ENCODE measurements around the gene NT5C3A. TPM values are rescaled to one million over a fixed set of nuclear protein-coding genes. Genes with fewer than 3 reads are reported as not detected.

The NT5C3A gene
- total and polyA plus RNA-seq, 2 experiments from 2014 or later, result 22.5 to 40.4 TPM

- peaks cover 100% of the 10 kb centered on the region for H3K79me2 ChIP-seq (ENCODE audit: insufficient read depth)
- H3K9me3 ChIP-seq (ENCODE audit: low read depth), result no peaks in the 10 kb centered on the region
- no peak overlapping the region for H3K27ac ChIP-seq
- no peaks in the 10 kb centered on the region for H3F3A ChIP-seq (ENCODE audit: insufficient read depth)
- H2AFZ ChIP-seq, result no peak overlapping the region
- H3K36me3 ChIP-seq (ENCODE audit: low read depth), result no peaks in the 10 kb centered on the region
- DNase-seq, result no peak
- H3K9me2 ChIP-seq (ENCODE audit: insufficient read depth), result no peaks in the 10 kb centered on the region
- no peak overlapping the region for H3K4me3 ChIP-seq
- H3K9ac ChIP-seq, result no peak overlapping the region
- H3K27me3 ChIP-seq (replicated peaks; ENCODE audit: insufficient read depth), result no peaks in the 10 kb centered on the region
- 43 to 47% methylated on average over 1 of the region's 1 CpG for WGBS, 2 experiments (ENCODE audit: low coverage in 1 of 2, low lambda C conversion rate in 2 of 2, missing lambda C conversion rate in 2 of 2)
- H4K20me1 ChIP-seq (ENCODE audit: insufficient read depth), result 0 out of 2 replicates have a peak, but pooled peaks cover 6% of the 10 kb centered on the region
- TF ChIP-seq EZH2phosphoT487 (IDR thresholded peaks at IDR 0.05; ENCODE audit: insufficient read depth, low read depth) (no peak), EZH2 (IDR thresholded peaks at IDR 0.05; ENCODE audit: insufficient read depth, poor library complexity, severe bottlenecking) (no peak)
- in situ Hi-C loops (cut with MboI), result no loop called here
- H3K4me2 ChIP-seq (ENCODE audit: unreplicated experiment), result no peak overlapping the region
- H3K4me1 ChIP-seq (ENCODE audit: insufficient read depth), result peaks cover 17% of the 10 kb centered on the region
Measured at GRCh38 chr7:33053721-33054120, 8.9 kb downstream of the NT5C3A start.

DNA sequence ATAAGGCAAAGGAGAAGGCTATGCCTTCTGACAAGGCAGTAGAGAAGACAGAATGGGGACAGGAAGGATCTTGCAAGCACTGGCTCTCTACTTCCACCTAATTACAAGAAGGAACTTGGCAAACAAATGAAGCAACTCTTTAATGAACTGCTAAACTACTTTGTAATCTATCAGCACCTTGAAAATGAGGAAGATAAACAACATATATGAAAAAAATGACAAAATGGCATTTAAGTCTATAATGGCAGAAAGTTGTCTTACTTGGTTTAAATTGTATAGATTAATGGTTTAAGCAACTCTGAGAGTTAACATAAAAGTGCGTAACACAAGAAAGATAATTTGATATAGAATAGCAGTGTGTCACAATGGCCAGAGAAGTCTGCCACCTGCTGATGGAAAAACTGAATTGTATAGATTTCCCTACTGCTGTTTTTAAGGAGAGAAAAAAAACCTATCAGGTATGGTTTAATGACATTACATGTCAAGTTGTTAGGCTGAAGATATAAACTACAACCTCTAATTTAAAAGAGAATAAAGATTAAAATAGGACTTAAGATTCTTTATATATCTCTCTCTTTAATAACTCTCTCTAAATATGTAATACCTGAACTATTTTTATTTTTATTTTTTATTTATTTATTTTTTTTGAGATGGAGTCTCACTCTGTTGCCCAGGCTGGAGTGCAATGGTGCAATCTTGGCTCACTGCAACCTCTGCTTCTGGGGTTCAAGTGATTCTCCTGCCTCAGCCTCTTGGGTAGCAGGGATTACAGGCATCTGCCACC, 11.8 kb downstream of the NT5C3A start:
- 43 to 55% methylated on average over 1 of the region's 1 CpG for WGBS, 2 experiments (ENCODE audit: low coverage in 1 of 2, low lambda C conversion rate in 2 of 2, missing lambda C conversion rate in 2 of 2)
- H3K79me2 ChIP-seq (ENCODE audit: insufficient read depth), result peaks cover 100% of the 10 kb centered on the region

GRCh38 chr7:33048704-33049103, 13.9 kb downstream of the NT5C3A start:
- TF ChIP-seq EZH2 (IDR thresholded peaks at IDR 0.05; ENCODE audit: insufficient read depth, poor library complexity, severe bottlenecking) (no peak), EZH2phosphoT487 (IDR thresholded peaks at IDR 0.05; ENCODE audit: insufficient read depth, low read depth) (no peak)
- Histone ChIP-seq H4K20me1 (ENCODE audit: insufficient read depth) (0 out of 2 replicates have a peak, but pooled peaks cover 6% of the 10 kb centered on the region), H3K9me2 (ENCODE audit: insufficient read depth) (no peaks in the 10 kb centered on the region), H3K79me2 (ENCODE audit: insufficient read depth) (peaks cover 100% of the 10 kb centered on the region), H3F3A (ENCODE audit: insufficient read depth) (peaks cover 8% of the 10 kb centered on the region; the same call in 1 of the 2 replicates), H3K27me3 (replicated peaks; ENCODE audit: insufficient read depth) (no peaks in the 10 kb centered on the region), H3K36me3 (ENCODE audit: low read depth) (no peaks in the 10 kb centered on the region), H3K27ac (no peak overlapping the region), H2AFZ (no peak overlapping the region), H3K4me1 (ENCODE audit: insufficient read depth) (peaks cover 23% of the 10 kb centered on the region), H3K9me3 (ENCODE audit: low read depth) (no peaks in the 10 kb centered on the region), H3K4me2 (ENCODE audit: unreplicated experiment) (no peak overlapping the region), H3K9ac (no peak overlapping the region), H3K4me3 (no peak overlapping the region)
- in situ Hi-C loops (cut with MboI), result no loop called here
- 95 to 100% methylated on average over 1 of the region's 1 CpG for WGBS, 2 experiments (ENCODE audit: low coverage in 1 of 2, low lambda C conversion rate in 2 of 2, missing lambda C conversion rate in 2 of 2)
- no peak for DNase-seq

More for the DNA sequence above, 11.8 kb downstream of the NT5C3A start:
- H3K4me1 ChIP-seq (ENCODE audit: insufficient read depth), result peaks cover 17% of the 10 kb centered on the region
- 0 out of 2 replicates have a peak, but pooled peaks cover 6% of the 10 kb centered on the region for H4K20me1 ChIP-seq (ENCODE audit: insufficient read depth)
- H3K4me3 ChIP-seq, result peak overlapping the region; percentile 1; the same call in 1 of the 2 replicates
- H3K4me2 ChIP-seq (ENCODE audit: unreplicated experiment), result peak overlapping the region; percentile 60
- H2AFZ ChIP-seq, result 0 out of 2 replicates have a peak overlapping the region, but pooled peaks have one; percentile 1
- no peak overlapping the region for H3K27ac ChIP-seq
- no peaks in the 10 kb centered on the region for H3K9me3 ChIP-seq (ENCODE audit: low read depth)
- no peaks in the 10 kb centered on the region for H3K9me2 ChIP-seq (ENCODE audit: insufficient read depth)
- no peaks in the 10 kb centered on the region for H3K27me3 ChIP-seq (replicated peaks; ENCODE audit: insufficient read depth)
- TF ChIP-seq EZH2phosphoT487 (IDR thresholded peaks at IDR 0.05; ENCODE audit: insufficient read depth, low read depth) (no peak), EZH2 (IDR thresholded peaks at IDR 0.05; ENCODE audit: insufficient read depth, poor library complexity, severe bottlenecking) (no peak)
- peak; percentile 61 for DNase-seq
- H3K9ac ChIP-seq, result peak overlapping the region; percentile 13; the same call in 1 of the 2 replicates
- no peaks in the 10 kb centered on the region for H3F3A ChIP-seq (ENCODE audit: insufficient read depth)
- in situ Hi-C loops (cut with MboI), result no loop called here
- no peaks in the 10 kb centered on the region for H3K36me3 ChIP-seq (ENCODE audit: low read depth)

DNA sequence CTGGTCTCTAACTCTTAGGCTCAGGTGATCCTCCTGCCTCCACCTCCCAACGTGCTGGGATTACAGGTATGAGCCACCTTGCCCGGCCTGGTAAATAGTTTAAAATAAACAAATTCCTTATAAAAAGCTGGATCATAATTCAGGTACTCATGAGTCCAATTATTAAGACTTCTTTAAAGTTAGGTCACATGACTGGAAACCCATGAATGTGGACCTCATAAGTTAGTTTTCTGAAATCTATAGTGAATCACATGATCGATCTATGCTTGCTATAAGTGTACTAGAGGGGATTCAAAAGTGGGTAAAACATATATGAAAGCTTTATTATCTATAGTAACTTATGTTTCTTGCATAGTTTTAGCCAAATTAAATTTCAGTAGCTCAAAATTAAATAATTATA, 14.3 kb downstream of the NT5C3A start:
- Histone ChIP-seq H3K27ac (no peak overlapping the region), H2AFZ (no peak overlapping the region), H3K9ac (no peak overlapping the region), H3K9me2 (ENCODE audit: insufficient read depth) (no peaks in the 10 kb centered on the region), H3K4me1 (ENCODE audit: insufficient read depth) (peaks cover 23% of the 10 kb centered on the region), H3K4me2 (ENCODE audit: unreplicated experiment) (no peak overlapping the region), H3K4me3 (no peak overlapping the region), H3K27me3 (replicated peaks; ENCODE audit: insufficient read depth) (no peaks in the 10 kb centered on the region), H3K9me3 (ENCODE audit: low read depth) (no peaks in the 10 kb centered on the region), H3K36me3 (ENCODE audit: low read depth) (no peaks in the 10 kb centered on the region), H4K20me1 (ENCODE audit: insufficient read depth) (0 out of 2 replicates have a peak, but pooled peaks cover 6% of the 10 kb centered on the region), H3K79me2 (ENCODE audit: insufficient read depth) (peaks cover 100% of the 10 kb centered on the region), H3F3A (ENCODE audit: insufficient read depth) (peaks cover 8% of the 10 kb centered on the region; the same call in 1 of the 2 replicates)
- in situ Hi-C loops (cut with MboI), result no loop called here
- DNase-seq, result no peak
- TF ChIP-seq EZH2phosphoT487 (IDR thresholded peaks at IDR 0.05; ENCODE audit: insufficient read depth, low read depth), result no peak
- TF ChIP-seq EZH2 (IDR thresholded peaks at IDR 0.05; ENCODE audit: insufficient read depth, poor library complexity, severe bottlenecking), result no peak
- WGBS, 2 experiments (ENCODE audit: low coverage in 1 of 2, low lambda C conversion rate in 2 of 2, missing lambda C conversion rate in 2 of 2), result 80 to 84% methylated on average over 3 of the region's 3 CpGs
